WERI-Rb-1 (cell line): ENCODE data around the gene EEF1G.
"Not testable (repeated sequence)": the region's sequence is repeated elsewhere in the genome, so short reads cannot be mapped to it uniquely, and the experiment has no call there.

Experiments used
- DNase-seq: peaks from one replicate; pipeline ENCODE4 v3.0.0-alpha.2; 2020
- H3K27ac ChIP-seq: fragments of 250-450 bp; sonication (Bioruptor Pico); 2 replicates; pipeline ENCODE4 v1.5.1; 2020; ENCODE audit warnings: mild to moderate bottlenecking, moderate library complexity
- H3K27me3 ChIP-seq: fragments of 250-450 bp; sonication (Bioruptor Pico); 2 replicates; pipeline ENCODE4 v1.5.1; 2021; ENCODE audit warnings: mild to moderate bottlenecking, low read depth, moderate library complexity; ENCODE audit not compliant: insufficient read depth, severe bottlenecking
- H3K36me3 ChIP-seq: fragments of 250-450 bp; sonication (Bioruptor Pico); 2 replicates; pipeline ENCODE4 v1.5.1; 2020; ENCODE audit warnings: mild to moderate bottlenecking, moderate library complexity
- H3K4me3 ChIP-seq: 2 replicates; pipeline ENCODE4 v1.5.1; 2011; ENCODE audit warnings: low read depth, mild to moderate bottlenecking, control low read depth, low read length
- H3K9me3 ChIP-seq: fragments of 250-450 bp; sonication (Bioruptor Pico); 2 replicates; pipeline ENCODE4 v1.5.1; 2021; ENCODE audit warnings: mild to moderate bottlenecking, moderate library complexity; ENCODE audit not compliant: severe bottlenecking
- TF ChIP-seq, protein P1 (sequence below): IDR thresholded peaks from 2 replicates; pipeline ENCODE4 v1.5.1; 2011; ENCODE audit warnings: low read depth, mild to moderate bottlenecking, control low read depth, inconsistent platforms, low read length

EEF1G gene, protein sequence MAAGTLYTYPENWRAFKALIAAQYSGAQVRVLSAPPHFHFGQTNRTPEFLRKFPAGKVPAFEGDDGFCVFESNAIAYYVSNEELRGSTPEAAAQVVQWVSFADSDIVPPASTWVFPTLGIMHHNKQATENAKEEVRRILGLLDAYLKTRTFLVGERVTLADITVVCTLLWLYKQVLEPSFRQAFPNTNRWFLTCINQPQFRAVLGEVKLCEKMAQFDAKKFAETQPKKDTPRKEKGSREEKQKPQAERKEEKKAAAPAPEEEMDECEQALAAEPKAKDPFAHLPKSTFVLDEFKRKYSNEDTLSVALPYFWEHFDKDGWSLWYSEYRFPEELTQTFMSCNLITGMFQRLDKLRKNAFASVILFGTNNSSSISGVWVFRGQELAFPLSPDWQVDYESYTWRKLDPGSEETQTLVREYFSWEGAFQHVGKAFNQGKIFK

DNA sequence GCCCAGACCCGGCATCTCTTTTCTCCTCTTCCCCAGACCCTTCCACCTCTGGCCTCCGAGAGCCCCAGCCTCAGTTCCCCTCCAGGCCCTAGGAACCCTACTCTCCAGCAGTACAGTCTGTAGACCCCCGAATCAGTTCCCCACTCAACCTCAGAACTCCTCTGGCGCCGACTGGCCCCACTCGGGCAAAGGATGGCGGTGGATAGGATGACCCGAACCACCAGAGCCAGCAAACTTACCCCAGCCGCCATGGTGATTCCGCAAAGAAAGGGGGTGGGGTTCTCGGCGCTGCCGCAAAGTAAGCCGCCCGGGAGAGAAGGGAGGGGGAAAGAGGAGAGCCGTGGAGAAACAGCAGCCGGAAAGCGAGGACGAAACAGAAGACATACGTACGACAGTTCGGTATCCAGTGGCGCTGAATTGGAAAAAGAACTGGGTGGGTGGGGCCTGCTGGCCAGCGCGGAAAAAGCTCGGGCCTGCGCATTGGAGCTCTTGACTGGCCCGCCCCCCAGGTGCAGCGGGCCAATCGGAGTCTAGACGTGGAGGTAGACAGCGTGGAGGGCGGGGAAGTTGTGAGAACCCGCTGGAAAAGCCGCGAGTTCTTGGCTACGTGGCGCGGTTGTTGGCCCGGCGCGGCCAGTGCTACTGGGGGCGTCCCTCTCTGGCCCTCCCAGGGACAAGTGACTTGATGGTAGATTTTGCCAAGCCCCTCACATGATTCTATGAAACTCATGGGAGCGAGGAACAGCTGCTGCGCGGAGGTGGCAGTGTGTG lies at the start of gene EEF1G:
TSS of gene EEF1G (minus strand) at position 300 of the 771 bp plus-strand sequence. CDS start at position 251, 49 bp downstream.
- peaks cover 75% of the 10 kb centered on the region for H3K36me3 ChIP-seq
- DNase-seq = peak; percentile 99
- TF ChIP-seq, protein P1, sequence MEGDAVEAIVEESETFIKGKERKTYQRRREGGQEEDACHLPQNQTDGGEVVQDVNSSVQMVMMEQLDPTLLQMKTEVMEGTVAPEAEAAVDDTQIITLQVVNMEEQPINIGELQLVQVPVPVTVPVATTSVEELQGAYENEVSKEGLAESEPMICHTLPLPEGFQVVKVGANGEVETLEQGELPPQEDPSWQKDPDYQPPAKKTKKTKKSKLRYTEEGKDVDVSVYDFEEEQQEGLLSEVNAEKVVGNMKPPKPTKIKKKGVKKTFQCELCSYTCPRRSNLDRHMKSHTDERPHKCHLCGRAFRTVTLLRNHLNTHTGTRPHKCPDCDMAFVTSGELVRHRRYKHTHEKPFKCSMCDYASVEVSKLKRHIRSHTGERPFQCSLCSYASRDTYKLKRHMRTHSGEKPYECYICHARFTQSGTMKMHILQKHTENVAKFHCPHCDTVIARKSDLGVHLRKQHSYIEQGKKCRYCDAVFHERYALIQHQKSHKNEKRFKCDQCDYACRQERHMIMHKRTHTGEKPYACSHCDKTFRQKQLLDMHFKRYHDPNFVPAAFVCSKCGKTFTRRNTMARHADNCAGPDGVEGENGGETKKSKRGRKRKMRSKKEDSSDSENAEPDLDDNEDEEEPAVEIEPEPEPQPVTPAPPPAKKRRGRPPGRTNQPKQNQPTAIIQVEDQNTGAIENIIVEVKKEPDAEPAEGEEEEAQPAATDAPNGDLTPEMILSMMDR = no peak
- H3K27me3 ChIP-seq = no peaks in the 10 kb centered on the region
- H3K4me3 ChIP-seq = peak within 1 kb of the TSS; percentile 100
- H3K27ac ChIP-seq = peak within 1 kb of the TSS; percentile 91
- no peaks in the 10 kb centered on the region for H3K9me3 ChIP-seq

DNA sequence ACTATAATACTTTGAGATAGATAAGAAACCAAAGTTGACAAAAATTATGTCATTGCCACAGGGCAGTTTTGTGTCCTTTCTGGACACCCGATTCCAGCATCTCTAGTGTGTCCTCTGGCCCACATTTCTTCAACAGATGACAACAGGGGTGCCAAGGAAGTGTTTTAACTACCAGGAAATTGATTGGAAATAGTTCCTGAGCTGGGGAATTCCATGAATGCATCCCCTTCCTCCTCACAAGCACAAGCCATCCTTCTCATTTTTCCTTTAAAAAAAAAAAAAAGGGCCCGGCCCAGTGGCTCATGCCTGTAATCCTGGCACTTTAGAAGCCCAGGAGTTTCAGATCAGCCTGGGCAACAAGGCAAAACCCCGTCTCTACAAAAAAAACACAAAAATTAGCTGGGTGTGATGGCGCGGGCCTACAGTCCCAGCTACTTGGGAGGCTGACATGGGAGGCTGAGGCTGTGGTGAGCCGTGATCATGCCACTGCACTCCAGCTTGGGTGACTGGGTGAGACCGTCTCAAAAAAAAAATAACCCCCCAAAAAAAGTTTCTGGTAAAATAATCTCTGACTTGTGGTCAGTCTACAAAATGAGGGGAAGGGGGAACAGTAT lies 48.9 kb upstream of the EEF1G start:
- DNase-seq = no peak
- Histone ChIP-seq H3K36me3 (peaks cover 30% of the 10 kb centered on the region), H3K4me3 (peak overlapping the region; percentile 39), H3K27ac (peak overlapping the region; percentile 57), H3K9me3 (no peaks in the 10 kb centered on the region), H3K27me3 (no peaks in the 10 kb centered on the region)
- TF ChIP-seq, protein P1 = no peak

GRCh38 chr11:62621567-62622470 lies 48.1 kb upstream of the EEF1G start, which contains the start of gene B3GAT3:
TSS of gene B3GAT3 (minus strand) at chr11:62621986. CDS start at chr11:62621947, 39 bp downstream.
- Histone ChIP-seq H3K36me3 (peaks cover 28% of the 10 kb centered on the region), H3K27me3 (no peaks in the 10 kb centered on the region), H3K4me3 (peak within 1 kb of the TSS; percentile 69), H3K9me3 (no peaks in the 10 kb centered on the region), H3K27ac (peak within 1 kb of the TSS; percentile 86)
- TF ChIP-seq, protein P1 = no peak
- DNase-seq = peak; percentile 99

- H3K4me3 ChIP-seq = peak overlapping the region; percentile 69
- TF ChIP-seq, protein P1 = no peak
- H3K27me3 ChIP-seq = no peaks in the 10 kb centered on the region
- peak overlapping the region; percentile 86 for H3K27ac ChIP-seq
- DNase-seq = no peak
- no peaks in the 10 kb centered on the region for H3K9me3 ChIP-seq
- H3K36me3 ChIP-seq = peaks cover 21% of the 10 kb centered on the region
These were observed 47.4 kb upstream of the EEF1G start for GRCh38 chr11:62621027-62621566.

- not testable (repeated sequence) for H3K27ac ChIP-seq, H3K4me3 ChIP-seq, H3K36me3 ChIP-seq, H3K27me3 ChIP-seq, DNase-seq, H3K9me3 ChIP-seq
These were observed 43.3 kb upstream of the EEF1G start for GRCh38 chr11:62616957-62617356.
